Body of pancreas (tissue), 4 donors: ENCODE data around the gene COQ3.

Experiments used
- POLR2A ChIP-seq, 3 donors: fragments of 450-650 bp; IDR thresholded peaks; one replicate each; pipeline ENCODE4 v1.6.1; 2016; ENCODE audit warnings: antibody characterized with exemption in 3 of 3, mild to moderate bottlenecking in 2 of 3
- TF ChIP-seq, protein P1 (sequence below), 7 experiments: fragments of 450-650 bp in 4 of 7; fragments of 200-600 bp in 3 of 7; sonication (generic) in 3 of 7; IDR thresholded peaks; one replicate each; pipeline ENCODE4 v1.5.1; 2016 to 2019; ENCODE audit warnings: antibody characterized with exemption in 7 of 7

DNA sequence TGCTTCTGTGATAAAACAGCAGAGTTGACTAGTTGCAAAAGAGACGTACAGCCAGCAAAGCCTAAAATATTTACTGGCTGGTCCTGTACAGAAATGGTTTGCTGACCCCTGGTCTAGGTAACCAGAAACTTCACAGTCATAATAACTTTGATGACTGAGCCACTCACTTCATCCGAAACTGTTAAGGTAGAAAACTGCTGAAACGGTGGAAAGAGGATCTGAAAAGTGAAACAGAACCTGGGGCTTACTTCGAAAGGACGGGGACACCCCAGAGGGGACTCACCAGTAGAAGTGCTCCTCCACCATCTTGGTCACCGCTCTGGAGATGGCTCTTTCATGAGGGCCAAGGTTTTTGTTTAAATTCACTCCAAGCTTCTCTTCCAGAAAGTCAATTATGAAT, 60.9 kb downstream of the COQ3 start:
- TF ChIP-seq POLR2A (IDR thresholded peaks at IDR 0.05): no peak
- TF ChIP-seq, protein P1, sequence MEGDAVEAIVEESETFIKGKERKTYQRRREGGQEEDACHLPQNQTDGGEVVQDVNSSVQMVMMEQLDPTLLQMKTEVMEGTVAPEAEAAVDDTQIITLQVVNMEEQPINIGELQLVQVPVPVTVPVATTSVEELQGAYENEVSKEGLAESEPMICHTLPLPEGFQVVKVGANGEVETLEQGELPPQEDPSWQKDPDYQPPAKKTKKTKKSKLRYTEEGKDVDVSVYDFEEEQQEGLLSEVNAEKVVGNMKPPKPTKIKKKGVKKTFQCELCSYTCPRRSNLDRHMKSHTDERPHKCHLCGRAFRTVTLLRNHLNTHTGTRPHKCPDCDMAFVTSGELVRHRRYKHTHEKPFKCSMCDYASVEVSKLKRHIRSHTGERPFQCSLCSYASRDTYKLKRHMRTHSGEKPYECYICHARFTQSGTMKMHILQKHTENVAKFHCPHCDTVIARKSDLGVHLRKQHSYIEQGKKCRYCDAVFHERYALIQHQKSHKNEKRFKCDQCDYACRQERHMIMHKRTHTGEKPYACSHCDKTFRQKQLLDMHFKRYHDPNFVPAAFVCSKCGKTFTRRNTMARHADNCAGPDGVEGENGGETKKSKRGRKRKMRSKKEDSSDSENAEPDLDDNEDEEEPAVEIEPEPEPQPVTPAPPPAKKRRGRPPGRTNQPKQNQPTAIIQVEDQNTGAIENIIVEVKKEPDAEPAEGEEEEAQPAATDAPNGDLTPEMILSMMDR (IDR thresholded peaks at IDR 0.05): no peak
